A549 (cell line): ENCODE data around the gene ATL1. TPM values are rescaled to one million over a fixed set of nuclear protein-coding genes. Genes with fewer than 3 reads are reported as not detected.

ENCODE experiments used
- ATAC-seq, 2 experiments: fragments of 200-7000 bp in 1 of 2; fragments of >200 bp in 1 of 2; cut with Nextera tagmentation in 1 of 2; cut with Tn5 transposase in 1 of 2; 3 replicates each; pipeline versions ENCODE4 v1.8.0 to v1.9.1; 2018 to 2020; ENCODE audit warnings: mild to moderate bottlenecking in 1 of 2, moderate library complexity in 1 of 2
- CTCF ChIA-PET: fragments of 300-600 bp; sonication (Branson Sonifier 250); formaldehyde crosslinking; extraction: SDS; loops from one replicate; lab custom pipeline; 2021; ENCODE audit warnings: antibody characterized with exemption, inconsistent platforms; lab: Yijun Ruan, JAX
- POLR2A ChIA-PET: fragments of 350-600 bp; formaldehyde crosslinking; extraction: SDS; loops from one replicate; lab custom pipeline; 2021; ENCODE audit warnings: antibody characterized with exemption, inconsistent platforms; lab: Yijun Ruan, JAX
- DNase-seq, 2 experiments: peaks; one replicate each; pipeline versions ENCODE4 v3.0.0 to v3.0.0-alpha.2; 2011 to 2016; ENCODE audit warnings: low read depth in 1 of 2, low spot score in 1 of 2
- FAIRE-seq: peaks from 2 replicates; lab custom pipeline; 2011; peaks lifted over from hg19 to GRCh38; lab: Jason Lieb, UNC
- H3K27ac ChIP-seq, 2 experiments: fragments of >200 bp; sonication (Bioruptor Twin); formaldehyde crosslinking; 3 replicates each; pipeline ENCODE4 v1.5.1; 2016 to 2017
- H3K4me1 ChIP-seq: fragments of >200 bp; sonication (Bioruptor Twin); formaldehyde crosslinking; 3 replicates; pipeline ENCODE4 v1.6.1; 2016
- H3K4me2 ChIP-seq: fragments of >200 bp; sonication (Bioruptor Twin); formaldehyde crosslinking; 3 replicates; pipeline ENCODE4 v1.6.1; 2016
- H3K4me3 ChIP-seq: fragments of >200 bp; sonication (Bioruptor Twin); formaldehyde crosslinking; 3 replicates; pipeline ENCODE4 v1.5.1; 2016
- H3K9me3 ChIP-seq: fragments of >200 bp; sonication (Bioruptor Twin); formaldehyde crosslinking; 3 replicates; pipeline ENCODE4 v1.6.1; 2016
- ATOH8 ChIP-seq: fragments of 250-450 bp; sonication (Bioruptor Pico); IDR thresholded peaks from 2 replicates; pipeline ENCODE4 v1.5.0; 2020; ENCODE audit warnings: low read depth, mild to moderate bottlenecking, moderate library complexity
- CEBPB ChIP-seq, 2 experiments: fragments of >200 bp in 1 of 2; sonication (Bioruptor Twin) in 1 of 2; formaldehyde crosslinking in 1 of 2; IDR thresholded peaks; 2 replicates each; pipeline ENCODE4 v1.6.1; 2012 to 2016
- CHD2 ChIP-seq: fragments of 150-350 bp; IDR thresholded peaks from 2 replicates; pipeline ENCODE4 v1.6.1; 2014; ENCODE audit warnings: low read length; ENCODE audit not compliant: partially characterized antibody
- CHD4 ChIP-seq: fragments of 200-600 bp; sonication (generic); IDR thresholded peaks from 2 replicates; pipeline ENCODE4 v1.6.1; 2016; ENCODE audit warnings: antibody characterized with exemption, mild to moderate bottlenecking, borderline replicate concordance
- EHMT2 ChIP-seq: fragments of 200-600 bp; sonication (generic); IDR thresholded peaks from 2 replicates; pipeline ENCODE4 v1.6.1; 2016; ENCODE audit warnings: antibody characterized with exemption, low read depth, mild to moderate bottlenecking, moderate library complexity
- FOSL2 ChIP-seq, 2 experiments: fragments of 450-650 bp in 1 of 2; fragments of >200 bp in 1 of 2; sonication (Bioruptor Twin) in 1 of 2; formaldehyde crosslinking; IDR thresholded peaks; 2 replicates each; pipeline versions ENCODE4 v1.5.0 to v1.6.1; 2016 to 2020; ENCODE audit warnings: mild to moderate bottlenecking in 1 of 2, moderate library complexity in 1 of 2
- FOXS1 ChIP-seq: fragments of 250-450 bp; sonication (Bioruptor Pico); IDR thresholded peaks from 2 replicates; pipeline ENCODE4 v1.5.0; 2020; ENCODE audit warnings: mild to moderate bottlenecking, moderate library complexity
- GATA3 ChIP-seq: IDR thresholded peaks from 2 replicates; pipeline ENCODE4 v1.6.1; 2012; ENCODE audit warnings: borderline replicate concordance
- HDAC2 ChIP-seq: fragments of 200-600 bp; sonication (generic); IDR thresholded peaks from 2 replicates; pipeline ENCODE4 v1.6.1; 2016
- HMGXB4 ChIP-seq: fragments of 250-450 bp; sonication (Bioruptor Pico); IDR thresholded peaks from 2 replicates; pipeline ENCODE4 v1.5.0; 2021; ENCODE audit warnings: mild to moderate bottlenecking, moderate library complexity, borderline replicate concordance
- HOXA7 ChIP-seq: fragments of 250-450 bp; sonication (Bioruptor Pico); IDR thresholded peaks from 2 replicates; pipeline ENCODE4 v1.5.0; 2020; ENCODE audit warnings: mild to moderate bottlenecking, moderate library complexity
- JUNB ChIP-seq: fragments of >200 bp; sonication (Bioruptor Twin); formaldehyde crosslinking; IDR thresholded peaks from 2 replicates; pipeline ENCODE4 v1.6.1; 2016
- KDM1A ChIP-seq: fragments of 200-600 bp; sonication (generic); IDR thresholded peaks from 2 replicates; pipeline ENCODE4 v1.6.1; 2016; ENCODE audit warnings: low read depth, mild to moderate bottlenecking
- NFE2L2 ChIP-seq: fragments of 150-350 bp; conservative IDR thresholded peaks from 2 replicates; pipeline ENCODE4 v1.6.1; 2014; ENCODE audit warnings: low read length
- PHF8 ChIP-seq: fragments of 200-600 bp; sonication (generic); IDR thresholded peaks from 2 replicates; pipeline ENCODE4 v1.6.1; 2016; ENCODE audit warnings: low read depth, mild to moderate bottlenecking, antibody characterized with exemption, moderate library complexity, borderline replicate concordance
- RARB ChIP-seq: fragments of 250-450 bp; sonication (Bioruptor Pico); IDR thresholded peaks from 2 replicates; pipeline ENCODE4 v1.8.0; 2021; ENCODE audit warnings: mild to moderate bottlenecking, moderate library complexity
- RCOR1 ChIP-seq: fragments of 150-350 bp; IDR thresholded peaks from 2 replicates; pipeline ENCODE4 v1.6.1; 2014; ENCODE audit warnings: antibody characterized with exemption, low read length, low read depth
- RNF2 ChIP-seq: fragments of 200-600 bp; sonication (generic); IDR thresholded peaks from 2 replicates; pipeline ENCODE4 v1.6.1; 2016; ENCODE audit warnings: low read depth, mild to moderate bottlenecking, antibody characterized with exemption, moderate library complexity, borderline replicate concordance
- SMC3 ChIP-seq: fragments of >200 bp; sonication (Bioruptor Twin); formaldehyde crosslinking; IDR thresholded peaks from 3 replicates; pipeline ENCODE4 v1.6.1; 2018; ENCODE audit warnings: inconsistent platforms
- USF2 ChIP-seq: fragments of 450-650 bp; IDR thresholded peaks from 2 replicates; pipeline ENCODE4 v1.6.1; 2014; ENCODE audit warnings: antibody characterized with exemption
- WGBS: methylation state at CpG from one replicate; pipeline ENCODE4 v1.1.6; 2017; ENCODE audit errors: missing lambda C conversion rate; 5-methylcytosine and 5-hydroxymethylcytosine counted together
- polyA plus RNA-seq, 4 experiments: library from polyadenylated mRNA; depleted of rRNA in 3 of 4; stranded (reverse); fragments of >200 nt; fragmentation: RNase III in 1 of 4; extraction: RNeasy Plus Mini Kit Qiagen cat#74134 plus additional on column Dnase treatment in 1 of 4; gene quantifications; 2 replicates in 3 of 4; 3 replicates in 1 of 4; pipeline ENCODE4 v1.2.3, GENCODE V29; 2011 to 2017
- TF ChIP-seq, protein P1 (sequence below): IDR thresholded peaks from 2 replicates; pipeline ENCODE4 v1.6.1; 2012

Gene ATL1
- polyA plus RNA-seq, 2 of the 4 experiments (the other 2 are of a cell fraction) = 4.7 to 5.1 TPM

DNA sequence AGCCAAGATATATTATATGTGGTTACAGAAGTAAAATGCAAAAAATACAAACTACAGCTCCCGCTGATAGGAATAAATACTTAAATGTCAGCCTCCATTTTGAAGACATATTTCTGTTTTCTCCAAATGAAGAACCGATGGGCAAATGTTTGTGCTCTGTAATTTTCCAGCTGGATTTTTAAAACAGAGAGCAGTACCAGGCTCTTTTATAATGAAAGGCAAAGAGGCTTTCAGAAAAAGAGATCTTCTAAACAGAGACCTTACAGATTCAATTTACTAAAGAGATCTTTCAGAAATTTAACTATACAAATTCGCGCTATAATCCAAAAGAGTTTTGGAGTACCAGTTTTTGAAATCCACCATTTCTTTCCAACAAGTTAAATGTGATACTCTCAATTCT is 47.5 kb upstream of the ATL1 start:
- no peaks in the 10 kb centered on the region for H3K9me3 ChIP-seq
- DNase-seq = no peak
- no peak overlapping the region for H3K27ac ChIP-seq
- no peaks in the 10 kb centered on the region for H3K4me1 ChIP-seq
- WGBS = 94% methylated on average over 4 of the region's 4 CpGs
- H3K4me3 ChIP-seq = no peak overlapping the region
- ChIA-PET CTCF (no interaction called here), POLR2A (no interaction called here)
- H3K4me2 ChIP-seq = no peak overlapping the region
- ATAC-seq = no peak
- TF ChIP-seq ATOH8 (CRISPR knock-in tag) (no peak), CHD2 (no peak), NFE2L2 (no peak), CEBPB (IDR thresholded peaks at IDR 0.05) (no peak), KDM1A (no peak), CHD4 (no peak), RCOR1 (no peak), PHF8 (no peak), HMGXB4 (CRISPR knock-in tag) (no peak), RARB (CRISPR knock-in tag) (no peak), EHMT2 (no peak)
- TF ChIP-seq, protein P1, sequence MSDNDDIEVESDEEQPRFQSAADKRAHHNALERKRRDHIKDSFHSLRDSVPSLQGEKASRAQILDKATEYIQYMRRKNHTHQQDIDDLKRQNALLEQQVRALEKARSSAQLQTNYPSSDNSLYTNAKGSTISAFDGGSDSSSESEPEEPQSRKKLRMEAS = no peak
- FAIRE-seq = no peak

DNA sequence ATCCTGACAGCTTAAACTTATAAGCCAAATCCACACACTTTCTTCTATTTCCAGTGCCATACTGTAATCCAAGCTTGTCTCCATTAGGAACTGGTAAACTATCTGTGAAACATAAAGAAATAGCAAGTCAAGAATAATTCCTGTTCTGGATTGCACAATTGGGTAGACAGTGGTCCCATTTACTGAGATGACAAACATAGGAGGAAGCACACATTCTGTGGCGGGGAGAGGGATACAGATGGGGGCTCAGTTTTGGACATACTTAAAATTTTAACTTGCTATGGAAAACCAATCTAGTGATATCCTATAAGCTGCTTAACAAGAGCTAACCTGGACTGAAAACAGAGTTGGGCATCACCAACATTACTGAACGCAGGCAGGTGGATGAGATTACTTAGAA is 43.9 kb upstream of the ATL1 start:
- Histone ChIP-seq H3K27ac (no peak overlapping the region), H3K4me2 (no peak overlapping the region), H3K4me1 (peaks cover 4% of the 10 kb centered on the region), H3K9me3 (no peaks in the 10 kb centered on the region), H3K4me3 (no peak overlapping the region)
- no peak for ATAC-seq
- CTCF ChIA-PET = interaction anchor here (0.8 to 1.1 kb wide), 2 partner anchors 16 to 195 kb away, joined by 4 to 5 read pairs; no protein-coding TSS in a partner anchor
- TF ChIP-seq RNF2 (no peak), FOXS1 (CRISPR knock-in tag) (no peak), HOXA7 (CRISPR knock-in tag) (no peak), USF2 (no peak)
- no peak for FAIRE-seq
- 97% methylated on average over 2 of the region's 2 CpGs for WGBS
- DNase-seq = no peak
- POLR2A ChIA-PET = no interaction called here

DNA sequence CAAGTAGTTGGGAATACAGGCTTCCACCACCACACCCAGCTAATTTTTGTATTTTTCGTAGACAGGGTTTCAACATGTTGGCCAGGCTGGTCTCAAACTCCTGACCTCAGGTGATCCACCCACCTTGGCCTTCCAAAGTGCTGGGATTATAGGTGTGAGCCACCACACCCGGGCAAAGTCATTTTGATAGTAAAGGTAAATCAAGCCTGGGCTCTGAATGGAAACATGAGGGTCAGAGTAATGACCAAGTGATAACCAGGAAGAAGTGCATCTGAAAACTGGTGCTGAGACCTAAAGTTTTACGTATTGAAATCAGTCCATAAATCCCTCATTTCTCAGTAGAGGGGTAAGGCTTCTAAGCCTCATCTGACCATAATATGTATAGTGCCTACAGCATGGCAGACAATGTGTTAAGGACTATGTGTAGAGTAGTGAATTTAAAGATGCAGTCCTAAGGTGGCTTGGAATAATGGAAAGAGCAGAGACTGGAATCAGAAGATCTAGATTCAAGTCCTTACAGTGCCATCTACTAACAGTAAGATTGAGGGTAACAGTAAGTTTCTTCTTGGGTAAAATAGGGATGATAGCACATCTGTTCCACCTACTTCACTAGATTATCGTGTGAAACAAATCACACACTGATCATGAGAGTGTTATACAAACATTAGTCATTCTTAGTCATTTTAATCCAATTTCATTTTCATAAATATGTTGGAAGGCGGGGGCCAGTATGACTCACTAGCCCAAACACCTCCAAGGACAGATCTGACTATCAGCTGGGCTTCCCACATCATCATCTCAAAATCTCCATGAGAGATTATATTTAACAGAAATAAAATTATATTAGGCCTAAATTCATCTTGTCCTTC is 38.8 kb upstream of the ATL1 start:
- peak; percentile 81 to 82 for ATAC-seq
- Histone ChIP-seq H3K4me2 (peak overlapping the region; percentile 50), H3K27ac (peak overlapping the region; percentile 30 to 61; a peak in 5 of 6 replicates), H3K4me1 (peaks cover 26% of the 10 kb centered on the region), H3K9me3 (no peaks in the 10 kb centered on the region), H3K4me3 (no peak overlapping the region)
- WGBS = 41% methylated on average over 5 of the region's 5 CpGs
- ChIA-PET CTCF (interaction anchor here (1.3 to 1.5 kb wide), 2 partner anchors 11 to 200 kb away, joined by 4 read pairs; partner anchors contain the start of gene MAP4K5), POLR2A (no interaction called here)
- TF ChIP-seq FOSL2 (IDR thresholded peaks at IDR 0.05) (peak; percentile 78), FOSL2 (CRISPR knock-in tag; IDR thresholded peaks at IDR 0.05) (peak; percentile 93), JUNB (peak; percentile 87), HDAC2 (no peak), ATOH8 (CRISPR knock-in tag) (0 out of 2 replicates have a peak, but pooled peaks have one; percentile 10), SMC3 (no peak), GATA3 (peak; percentile 51; the same call in 1 of the 2 replicates)
- FAIRE-seq = peak; percentile 51
- DNase-seq = peak; percentile 59 to 66
